Natural killer cell (primary cell): ENCODE data around the gene KRAS. TPM values are rescaled to one million over a fixed set of nuclear protein-coding genes. Genes with fewer than 3 reads are reported as not detected.
A peak's percentile ranks its signal among the peaks of the same experiment; 100 is the strongest.

Experiments
- ATAC-seq, 3 donors: fragments of 150-1000 bp in 2 of 3; fragments of 200-7000 bp in 1 of 3; cut with Tn5 transposase; 1 replicate in 1 of 3; 2 replicates in 2 of 3; pipeline ENCODE4 v1.10.0; 2021; ENCODE audit warnings: mild to moderate bottlenecking in 2 of 3, moderate library complexity in 2 of 3
- DNase-seq, 2 donors: peaks; one replicate each; pipeline versions ENCODE4 v3.0.0 to v3.0.0-alpha.2; 2013 to 2021; ENCODE audit warnings: mixed read lengths in 1 of 2
- H3K27ac ChIP-seq: one replicate; pipeline ENCODE4 v1.5.1; 2013; ENCODE audit warnings: mild to moderate bottlenecking, low read length
- H3K27me3 ChIP-seq: one replicate; pipeline ENCODE4 v1.6.1; 2013; ENCODE audit warnings: low read length; ENCODE audit not compliant: control insufficient read depth, insufficient read depth
- H3K36me3 ChIP-seq: one replicate; pipeline ENCODE4 v1.6.1; 2013; ENCODE audit warnings: low read length; ENCODE audit not compliant: control insufficient read depth, insufficient read depth
- H3K4me1 ChIP-seq: one replicate; pipeline ENCODE4 v1.6.1; 2013; ENCODE audit warnings: low read length; ENCODE audit not compliant: control insufficient read depth, insufficient read depth
- H3K4me3 ChIP-seq: one replicate; pipeline ENCODE4 v1.5.1; 2013; ENCODE audit warnings: low read length
- H3K9me3 ChIP-seq: one replicate; pipeline ENCODE4 v1.6.1; 2013; ENCODE audit warnings: low read length; ENCODE audit not compliant: control insufficient read depth, insufficient read depth
- H3K27ac Mint-ChIP-seq, 2 donors: one replicate each; pipeline ENCODE4 v1.8.0; 2022; ENCODE audit warnings: mild to moderate bottlenecking in 2 of 2, mixed read lengths in 2 of 2, moderate library complexity in 1 of 2
- H3K27me3 Mint-ChIP-seq, 2 donors: one replicate each; pipeline ENCODE4 v1.8.0; 2022; ENCODE audit warnings: low read depth in 2 of 2, mixed read lengths in 2 of 2
- H3K36me3 Mint-ChIP-seq: one replicate; pipeline ENCODE4 v1.8.0; 2022; ENCODE audit warnings: mixed read lengths
- H3K4me1 Mint-ChIP-seq, 2 donors: one replicate each; pipeline ENCODE4 v1.8.0; 2022; ENCODE audit warnings: mixed read lengths in 2 of 2
- H3K4me3 Mint-ChIP-seq: one replicate; pipeline ENCODE4 v1.8.0; 2022; ENCODE audit warnings: mild to moderate bottlenecking, moderate library complexity, mixed read lengths
- H3K9me3 Mint-ChIP-seq, 2 donors: one replicate each; pipeline ENCODE4 v1.8.0; 2022; ENCODE audit warnings: mixed read lengths in 2 of 2
- CTCF ChIP-seq: fragments of 200-600 bp; IDR thresholded peaks from one replicate; pipeline ENCODE4 v1.8.0; 2022; ENCODE audit warnings: antibody characterized with exemption
- WGBS: methylation state at CpG from one replicate; pipeline ENCODE4 v1.1.7; 2013; ENCODE audit warnings: missing lambda C conversion rate; ENCODE audit not compliant: insufficient coverage; 5-methylcytosine and 5-hydroxymethylcytosine counted together
- intact Hi-C: fragments of 100-400 bp; cut with micrococcal nuclease; formaldehyde crosslinking; loops from one replicate; pipeline ENCODE4 v1.14.2; 2022
- total RNA-seq, 4 donors: library from RNA; stranded (reverse); fragments of 120-200 nt in 1 of 4; gene quantifications; one replicate each; pipeline versions ENCODE4 v1.2.3 to v1.2.4, GENCODE V29; 2013 to 2022

KRAS gene
- total RNA-seq, 3 donors from 2014 or later (not counting 1 experiment from before 2014, with no cell fraction given) = 33.3 to 39.6 (median 35.7) TPM

- DNase-seq (no peak), ATAC-seq (no peak)
- H3K27ac Mint-ChIP-seq = peak overlapping the region; percentile 85 to 93
- Histone ChIP-seq H3K4me1 (peaks cover 17% of the 10 kb centered on the region), H3K4me3 (no peak overlapping the region), H3K9me3 (no peaks in the 10 kb centered on the region), H3K27me3 (no peaks in the 10 kb centered on the region), H3K27ac (no peak overlapping the region), H3K36me3 (peaks cover 10% of the 10 kb centered on the region)
- TF ChIP-seq CTCF = no peak
- H3K4me1 Mint-ChIP-seq = peaks cover 28 to 44% of the 10 kb centered on the region in 2 donors
- peak overlapping the region; percentile 73 for H3K4me3 Mint-ChIP-seq
- WGBS = no CpG with 5 or more reads among the region's 1 CpG
- intact Hi-C loops = loop anchor here (10.0 kb wide), 1 partner anchor 1766 kb away; the partner anchor contains the start of gene TM7SF3
- no peaks in the 10 kb centered on the region for H3K27me3 Mint-ChIP-seq
- peaks cover 13% of the 10 kb centered on the region for H3K36me3 Mint-ChIP-seq
- H3K9me3 Mint-ChIP-seq = no peaks in the 10 kb centered on the region
These were observed 2.0 kb downstream of the KRAS start for GRCh38 chr12:25248732-25249131.

GRCh38 chr12:25248137-25248536, 2.6 kb downstream of the KRAS start:
- Mint-ChIP-seq H3K27ac (peak overlapping the region; percentile 9 to 63), H3K4me1 (peaks cover 28 to 40% of the 10 kb centered on the region in 2 donors), H3K4me3 (peak overlapping the region; percentile 69), H3K27me3 (no peaks in the 10 kb centered on the region), H3K36me3 (peaks cover 15% of the 10 kb centered on the region), H3K9me3 (no peaks in the 10 kb centered on the region)
- WGBS = 99% methylated on average over 18 of the region's 20 CpGs
- no peak for TF ChIP-seq CTCF
- no peak for DNase-seq
- Histone ChIP-seq H3K4me1 (peaks cover 17% of the 10 kb centered on the region), H3K9me3 (no peaks in the 10 kb centered on the region), H3K36me3 (peaks cover 16% of the 10 kb centered on the region), H3K4me3 (no peak overlapping the region), H3K27me3 (no peaks in the 10 kb centered on the region), H3K27ac (no peak overlapping the region)
- intact Hi-C loops = loop anchor here (10.0 kb wide), 1 partner anchor 1767 kb away; the partner anchor contains the start of gene TM7SF3
- ATAC-seq = no peak

DNA sequence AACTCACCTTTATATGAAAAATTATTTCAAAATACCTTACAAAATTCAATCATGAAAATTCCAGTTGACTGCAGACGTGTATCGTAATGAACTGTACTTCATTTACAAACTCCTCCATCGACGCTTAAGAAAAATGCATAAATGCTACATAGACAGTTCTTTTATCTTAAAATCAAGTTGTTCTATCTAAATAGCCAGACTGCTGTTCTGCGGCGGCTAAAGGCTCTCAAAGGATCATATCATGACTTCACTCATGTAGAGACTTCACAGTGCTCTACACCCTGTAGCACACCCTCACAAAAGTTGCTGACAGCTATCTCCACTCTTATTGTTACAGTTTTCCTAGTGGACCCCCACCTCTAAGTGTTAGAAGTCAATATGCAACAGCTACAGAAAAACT, 5.2 kb downstream of the KRAS start:
- Mint-ChIP-seq H3K4me1 (peaks cover 31 to 39% of the 10 kb centered on the region in 2 donors), H3K36me3 (peaks cover 15% of the 10 kb centered on the region)
- intact Hi-C loops = loop anchor here (10.0 kb wide), 1 partner anchor 1769 kb away; the partner anchor contains the start of gene TM7SF3

More for the DNA sequence above, 5.2 kb downstream of the KRAS start:
- H3K36me3 ChIP-seq = peaks cover 22% of the 10 kb centered on the region
- no peak for TF ChIP-seq CTCF
- no peaks in the 10 kb centered on the region for H3K9me3 ChIP-seq
- 94% methylated on average over 6 of the region's 6 CpGs for WGBS
- Mint-ChIP-seq H3K27me3 (no peaks in the 10 kb centered on the region), H3K4me3 (no peak overlapping the region), H3K27ac (peak overlapping the region in 1 of 2 donors; percentile 70), H3K9me3 (no peaks in the 10 kb centered on the region)
- no peak for DNase-seq
- H3K4me3 ChIP-seq = no peak overlapping the region
- H3K27ac ChIP-seq = no peak overlapping the region
- peaks cover 17% of the 10 kb centered on the region for H3K4me1 ChIP-seq
- no peak for ATAC-seq
- H3K27me3 ChIP-seq = no peaks in the 10 kb centered on the region
